CD4-positive, CD25-positive, alpha-beta regulatory T cell (primary cell): ENCODE results near the gene ZBTB33. TPM values are rescaled to one million over a fixed set of nuclear protein-coding genes. Genes with fewer than 3 reads are reported as not detected.

ENCODE experiments used
- ATAC-seq, 2 donors: fragments of 150-1000 bp; cut with Tn5 transposase; one replicate each; pipeline ENCODE4 v1.10.0; 2021; ENCODE audit warnings: low read depth in 2 of 2, moderate number of reproducible peaks in 2 of 2, moderate library complexity in 1 of 2
- DNase-seq, 3 donors: peaks; one replicate each; pipeline versions ENCODE4 v3.0.0 to v3.0.0-alpha.2; 2012 to 2022; ENCODE audit warnings: mixed read lengths in 1 of 3
- H3K27ac ChIP-seq: one replicate; pipeline ENCODE4 v1.7.0; 2013; ENCODE audit warnings: mild to moderate bottlenecking, low read length; ENCODE audit not compliant: insufficient read depth, poor library complexity, severe bottlenecking
- H3K27me3 ChIP-seq: one replicate; pipeline ENCODE4 v1.7.0; 2013; ENCODE audit warnings: low read length; ENCODE audit not compliant: control insufficient read depth, insufficient read depth
- H3K36me3 ChIP-seq: one replicate; pipeline ENCODE4 v1.7.0; 2013; ENCODE audit warnings: mild to moderate bottlenecking, low read length, moderate library complexity; ENCODE audit not compliant: control insufficient read depth, insufficient read depth
- H3K4me1 ChIP-seq: 2 replicates; pipeline ENCODE4 v1.7.0; 2013; ENCODE audit warnings: mild to moderate bottlenecking, low read length; ENCODE audit not compliant: insufficient read depth, control insufficient read depth, poor library complexity, severe bottlenecking
- H3K4me3 ChIP-seq: one replicate; pipeline ENCODE4 v1.7.0; 2013; ENCODE audit warnings: low read depth, mild to moderate bottlenecking, low read length, moderate library complexity
- H3K9me3 ChIP-seq, 2 experiments: 1 replicate in 1 of 2; 2 replicates in 1 of 2; pipeline ENCODE4 v1.7.0; 2013; ENCODE audit warnings: low read length in 2 of 2, mild to moderate bottlenecking in 1 of 2, moderate library complexity in 1 of 2; ENCODE audit not compliant: control insufficient read depth in 2 of 2
- H3K27ac Mint-ChIP-seq, 3 donors: one replicate each; pipeline ENCODE4 v1.8.0; 2020 to 2022; ENCODE audit warnings: mild to moderate bottlenecking in 3 of 3, mixed read lengths in 3 of 3, moderate library complexity in 2 of 3
- H3K27me3 Mint-ChIP-seq: one replicate; pipeline ENCODE4 v1.8.0; 2022; ENCODE audit warnings: mild to moderate bottlenecking, mixed read lengths
- H3K36me3 Mint-ChIP-seq: one replicate; pipeline ENCODE4 v1.8.0; 2020; ENCODE audit warnings: mixed read lengths
- H3K4me1 Mint-ChIP-seq, 4 donors: one replicate each; pipeline ENCODE4 v1.8.0; 2020 to 2022; ENCODE audit warnings: mixed read lengths in 4 of 4, mild to moderate bottlenecking in 1 of 4
- H3K4me3 Mint-ChIP-seq, 4 donors: one replicate each; pipeline ENCODE4 v1.8.0; 2020 to 2022; ENCODE audit warnings: mild to moderate bottlenecking in 4 of 4, mixed read lengths in 4 of 4, moderate library complexity in 3 of 4
- H3K9me3 Mint-ChIP-seq, 7 donors: one replicate each; pipeline ENCODE4 v1.8.0; 2020 to 2022; ENCODE audit warnings: mixed read lengths in 7 of 7, mild to moderate bottlenecking in 3 of 7, moderate library complexity in 2 of 7
- polyA plus RNA-seq, 4 donors: library from polyadenylated mRNA; unstranded; fragments of 300-500 nt; fragmentation: Illumina TruSeq; gene quantifications; one replicate each; pipeline ENCODE4 v1.2.3, GENCODE V29; 2021
- total RNA-seq: library from RNA; stranded (reverse); gene quantifications from one replicate; pipeline ENCODE4 v1.2.3, GENCODE V29; 2022

The ZBTB33 gene
- total and polyA plus RNA-seq, 5 donors from 2014 or later = 10.5 to 24.5 (median 16.3) TPM

DNA sequence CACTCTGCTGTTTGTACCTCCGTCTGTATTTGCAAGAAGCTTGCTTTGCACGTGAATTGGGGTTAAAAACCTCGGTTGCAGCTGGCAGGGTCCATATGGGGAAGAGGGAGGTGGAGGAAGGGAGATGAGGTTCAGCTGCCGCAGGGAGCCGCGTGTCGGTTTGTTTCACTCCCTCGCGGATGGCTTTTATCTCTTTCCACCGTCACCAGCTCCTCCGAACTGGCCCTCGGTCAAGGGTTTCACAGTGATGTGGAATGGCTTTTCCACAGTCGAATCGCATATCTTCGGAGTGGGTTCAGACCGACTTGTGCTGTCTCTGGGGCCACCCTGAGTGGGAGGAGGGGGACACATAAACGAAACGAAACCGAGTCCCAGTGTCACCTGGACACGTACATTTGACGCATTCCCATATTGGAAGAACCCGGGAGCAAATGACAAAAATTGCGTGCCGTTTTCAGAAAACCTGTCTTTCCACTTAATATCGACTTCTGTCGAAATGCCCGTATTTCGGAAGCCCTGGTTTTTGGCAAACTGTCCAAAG is 929 bp downstream of the ZBTB33 start:
- no peak for ATAC-seq
- Mint-ChIP-seq H3K27ac (peak overlapping the region; percentile 82 to 92 (median 90)), H3K9me3 (no peaks in the 10 kb centered on the region)

DNA sequence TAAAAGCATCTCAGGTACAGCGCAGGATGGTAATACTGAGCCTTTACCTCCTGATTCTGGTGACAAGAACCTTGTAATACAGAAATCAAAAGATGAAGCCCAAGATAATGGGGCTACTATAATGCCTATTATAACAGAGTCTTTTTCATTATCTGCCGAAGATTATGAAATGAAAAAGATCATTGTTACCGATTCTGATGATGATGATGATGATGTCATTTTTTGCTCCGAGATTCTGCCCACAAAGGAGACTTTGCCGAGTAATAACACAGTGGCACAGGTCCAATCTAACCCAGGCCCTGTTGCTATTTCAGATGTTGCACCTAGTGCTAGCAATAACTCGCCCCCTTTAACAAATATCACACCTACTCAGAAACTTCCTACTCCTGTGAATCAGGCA is 3.2 kb downstream of the ZBTB33 start:
- ATAC-seq = no peak
- Mint-ChIP-seq H3K36me3 (peaks cover 10% of the 10 kb centered on the region), H3K9me3 (no peaks in the 10 kb centered on the region), H3K4me1 (peaks cover 7 to 39% (median 31%) of the 10 kb centered on the region in 4 donors), H3K27ac (no peak overlapping the region), H3K27me3 (peaks cover 5% of the 10 kb centered on the region), H3K4me3 (peak overlapping the region in 3 of 4 donors; percentile 0 to 63 (median 46))
- no peaks in the 10 kb centered on the region for H3K9me3 ChIP-seq
- peaks cover 8% of the 10 kb centered on the region for H3K4me1 ChIP-seq
- H3K27me3 ChIP-seq = no peaks in the 10 kb centered on the region
- no peak for DNase-seq
- H3K36me3 ChIP-seq = peaks cover 21% of the 10 kb centered on the region
- H3K27ac ChIP-seq = no peak overlapping the region
- no peak overlapping the region for H3K4me3 ChIP-seq

More for the DNA sequence above, 929 bp downstream of the ZBTB33 start:
- Mint-ChIP-seq H3K36me3 (peaks cover 10% of the 10 kb centered on the region), H3K4me1 (peaks cover 7 to 30% (median 24%) of the 10 kb centered on the region in 4 donors), H3K4me3 (peak overlapping the region; percentile 90 to 96 (median 92)), H3K27me3 (peaks cover 5% of the 10 kb centered on the region)
- Histone ChIP-seq H3K9me3 (no peaks in the 10 kb centered on the region), H3K27me3 (peaks cover 5% of the 10 kb centered on the region), H3K27ac (peak overlapping the region; percentile 88), H3K4me1 (peaks cover 8% of the 10 kb centered on the region), H3K4me3 (peak overlapping the region; percentile 93), H3K36me3 (peaks cover 17% of the 10 kb centered on the region)
- peak in 2 of 3 donors; percentile 16 to 35 for DNase-seq

- no peak overlapping the region for H3K27ac ChIP-seq
- no peaks in the 10 kb centered on the region for H3K9me3 ChIP-seq
- H3K4me1 Mint-ChIP-seq = peaks cover 7 to 15% (median 11%) of the 10 kb centered on the region in 4 donors
- H3K36me3 Mint-ChIP-seq = no peaks in the 10 kb centered on the region
- peaks cover 2% of the 10 kb centered on the region for H3K4me1 ChIP-seq
- H3K36me3 ChIP-seq = peaks cover 4% of the 10 kb centered on the region
- no peaks in the 10 kb centered on the region for H3K27me3 Mint-ChIP-seq
- H3K9me3 Mint-ChIP-seq = peaks cover 0 to 1% (median 0%) of the 10 kb centered on the region in 7 donors
- ATAC-seq = no peak
- no peak overlapping the region for H3K4me3 Mint-ChIP-seq
- H3K27me3 ChIP-seq = no peaks in the 10 kb centered on the region
- H3K4me3 ChIP-seq = no peak overlapping the region
- no peak overlapping the region for H3K27ac Mint-ChIP-seq
- DNase-seq = no peak
Observed at GRCh38 chrX:120260369-120260768, 9.8 kb downstream of the ZBTB33 start.

- H3K36me3 ChIP-seq = no peaks in the 10 kb centered on the region
- H3K27me3 Mint-ChIP-seq = no peaks in the 10 kb centered on the region
- H3K4me1 Mint-ChIP-seq = peaks cover 0 to 2% (median under 1%) of the 10 kb centered on the region in 4 donors
- peaks cover 0 to 1% (median 0%) of the 10 kb centered on the region in 7 donors for H3K9me3 Mint-ChIP-seq
- no peaks in the 10 kb centered on the region for H3K36me3 Mint-ChIP-seq
- H3K27ac ChIP-seq = no peak overlapping the region
- peak overlapping the region in 1 of 3 donors; percentile 56 for H3K27ac Mint-ChIP-seq
- H3K4me3 ChIP-seq = no peak overlapping the region
- ATAC-seq (no peak), DNase-seq (no peak)
- no peaks in the 10 kb centered on the region for H3K4me1 ChIP-seq
- H3K4me3 Mint-ChIP-seq = no peak overlapping the region
- H3K27me3 ChIP-seq = no peaks in the 10 kb centered on the region
- H3K9me3 ChIP-seq = no peaks in the 10 kb centered on the region
Observed at GRCh38 chrX:120262859-120263708, 12.5 kb downstream of the ZBTB33 start.

GRCh38 chrX:120264341-120264740 is 13.7 kb downstream of the ZBTB33 start:
- no peaks in the 10 kb centered on the region for H3K4me1 ChIP-seq
- H3K27me3 Mint-ChIP-seq = no peaks in the 10 kb centered on the region
- DNase-seq (no peak), ATAC-seq (no peak)
- H3K4me3 ChIP-seq = no peak overlapping the region
- no peak overlapping the region for H3K4me3 Mint-ChIP-seq
- H3K27me3 ChIP-seq = no peaks in the 10 kb centered on the region
- no peak overlapping the region for H3K27ac Mint-ChIP-seq
- peaks cover 0 to 1% (median 0%) of the 10 kb centered on the region in 7 donors for H3K9me3 Mint-ChIP-seq
- no peaks in the 10 kb centered on the region for H3K9me3 ChIP-seq
- H3K4me1 Mint-ChIP-seq = peaks cover 0 to 3% (median under 1%) of the 10 kb centered on the region in 4 donors
- no peak overlapping the region for H3K27ac ChIP-seq
- no peaks in the 10 kb centered on the region for H3K36me3 ChIP-seq
- no peaks in the 10 kb centered on the region for H3K36me3 Mint-ChIP-seq

GRCh38 chrX:120269373-120270035 is 18.9 kb downstream of the ZBTB33 start:
- no peak overlapping the region for H3K4me3 Mint-ChIP-seq

DNA sequence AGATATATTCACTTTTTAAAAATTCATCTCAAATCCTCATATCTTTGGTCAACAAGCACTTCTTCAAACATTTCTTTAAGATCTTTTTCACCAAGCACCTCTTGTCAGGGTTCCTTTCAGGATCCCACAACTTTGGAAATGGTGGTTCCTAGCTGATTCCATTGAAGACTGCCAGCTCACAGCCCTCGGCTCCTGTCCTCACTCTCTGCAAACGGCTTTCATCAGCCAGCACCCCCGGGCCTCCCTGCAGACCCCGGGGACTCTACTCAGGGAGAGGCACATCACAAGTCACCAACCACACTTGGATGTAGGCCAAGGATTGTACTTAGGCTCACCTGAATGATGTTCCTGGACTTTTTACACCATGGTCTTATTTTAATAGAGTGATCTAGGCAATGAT is 20.0 kb downstream of the ZBTB33 start:
- no peak overlapping the region for H3K27ac Mint-ChIP-seq
- no peaks in the 10 kb centered on the region for H3K36me3 Mint-ChIP-seq
- H3K27me3 ChIP-seq = no peaks in the 10 kb centered on the region
- H3K27me3 Mint-ChIP-seq = peaks cover 17% of the 10 kb centered on the region
- no peaks in the 10 kb centered on the region for H3K9me3 ChIP-seq
- no peaks in the 10 kb centered on the region for H3K4me1 ChIP-seq
- no peak overlapping the region for H3K4me3 Mint-ChIP-seq
- no peak overlapping the region for H3K27ac ChIP-seq
- no peak for DNase-seq
- no peak for ATAC-seq
- no peaks in the 10 kb centered on the region for H3K9me3 Mint-ChIP-seq
- no peaks in the 10 kb centered on the region for H3K36me3 ChIP-seq
- H3K4me1 Mint-ChIP-seq = peaks cover 0 to 9% (median 6%) of the 10 kb centered on the region in 4 donors
- no peak overlapping the region for H3K4me3 ChIP-seq

More at GRCh38 chrX:120269373-120270035, 18.9 kb downstream of the ZBTB33 start:
- Histone ChIP-seq H3K27ac (no peak overlapping the region), H3K4me3 (no peak overlapping the region), H3K36me3 (no peaks in the 10 kb centered on the region), H3K4me1 (no peaks in the 10 kb centered on the region), H3K9me3 (no peaks in the 10 kb centered on the region), H3K27me3 (no peaks in the 10 kb centered on the region)
- ATAC-seq (peak in 1 of 2 donors; percentile 34), DNase-seq (peak in 1 of 3 donors; percentile 10)
- H3K27me3 Mint-ChIP-seq = peaks cover 8% of the 10 kb centered on the region
- H3K9me3 Mint-ChIP-seq = no peaks in the 10 kb centered on the region
- H3K4me1 Mint-ChIP-seq = peaks cover 0 to 9% (median 6%) of the 10 kb centered on the region in 4 donors
- H3K36me3 Mint-ChIP-seq = no peaks in the 10 kb centered on the region
- H3K27ac Mint-ChIP-seq = peak overlapping the region in 1 of 3 donors; percentile 56
